ENCODE results near the gene IFNL1. TPM values are rescaled to one million over a fixed set of nuclear protein-coding genes. Genes with fewer than 3 reads are reported as not detected.
"Not testable (repeated sequence)": the region's sequence is repeated elsewhere in the genome, so short reads cannot be mapped to it uniquely, and the experiment has no call there.

Gene IFNL1
- total RNA-seq, 3 donors from 2014 or later: not detected

GRCh38 chr19:39265321-39265916, 30.8 kb upstream of the IFNL1 start:
- peaks cover 4 to 41% of the 10 kb centered on the region in 2 donors for H3K27me3 ChIP-seq
- TF ChIP-seq POLR2A (IDR thresholded peaks at IDR 0.05) (no peak), CTCF (IDR thresholded peaks at IDR 0.05) (no peak), POLR2AphosphoS5 (IDR thresholded peaks at IDR 0.05) (no peak)

GRCh38 chr19:39268085-39268484, 28.1 kb upstream of the IFNL1 start, which contains the start of gene IFNL2:
TSS of gene IFNL2 (plus strand) at chr19:39268396. CDS start at chr19:39268569, 173 bp downstream.
- DNase-seq (ENCODE audit: low spot score in 2 of 2); H3K36me3 ChIP-seq; H3K9me3 ChIP-seq; H3K4me1 ChIP-seq; H3K27ac ChIP-seq; H3K4me3 ChIP-seq; intact Hi-C loops (cut with DNase I; ENCODE audit: low total_unique reads): not testable (repeated sequence)
- H3K27me3 ChIP-seq: peaks cover 4 to 25% of the 10 kb centered on the region in 2 donors

More at GRCh38 chr19:39265321-39265916, 30.8 kb upstream of the IFNL1 start:
- Histone ChIP-seq H3K4me1 (no peaks in the 10 kb centered on the region), H3K27ac (no peak overlapping the region), H3K36me3 (no peaks in the 10 kb centered on the region), H3K9me3 (no peaks in the 10 kb centered on the region), H3K4me3 (no peak overlapping the region)
- intact Hi-C loops (cut with DNase I; ENCODE audit: low total_unique reads): no loop called here
- DNase-seq (ENCODE audit: low spot score in 2 of 2): no peak

GRCh38 chr19:39268531-39269223, 27.5 kb upstream of the IFNL1 start:
- H3K36me3 ChIP-seq; H3K27ac ChIP-seq; H3K9me3 ChIP-seq; H3K4me3 ChIP-seq; intact Hi-C loops (cut with DNase I; ENCODE audit: low total_unique reads); DNase-seq (ENCODE audit: low spot score in 2 of 2); H3K4me1 ChIP-seq: not testable (repeated sequence)
- H3K27me3 ChIP-seq: peaks cover 4 to 19% of the 10 kb centered on the region in 2 donors

GRCh38 chr19:39269369-39269768, 26.8 kb upstream of the IFNL1 start:
- H3K27ac ChIP-seq; intact Hi-C loops (cut with DNase I; ENCODE audit: low total_unique reads); DNase-seq (ENCODE audit: low spot score in 2 of 2); H3K36me3 ChIP-seq; H3K9me3 ChIP-seq; H3K4me1 ChIP-seq; H3K4me3 ChIP-seq: not testable (repeated sequence)
- peaks cover 0 to 12% of the 10 kb centered on the region in 2 donors for H3K27me3 ChIP-seq

- DNase-seq (ENCODE audit: low spot score in 2 of 2): no peak
- Histone ChIP-seq H3K27ac (no peak overlapping the region), H3K9me3 (no peaks in the 10 kb centered on the region), H3K4me3 (no peak overlapping the region), H3K27me3 (peaks cover 0 to 4% of the 10 kb centered on the region in 2 donors), H3K36me3 (no peaks in the 10 kb centered on the region), H3K4me1 (no peaks in the 10 kb centered on the region)
- intact Hi-C loops (cut with DNase I; ENCODE audit: low total_unique reads): no loop called here
- TF ChIP-seq POLR2AphosphoS5 (IDR thresholded peaks at IDR 0.05): no peak
- TF ChIP-seq POLR2A (IDR thresholded peaks at IDR 0.05): no peak
- no peak for TF ChIP-seq CTCF (IDR thresholded peaks at IDR 0.05)
Measured at GRCh38 chr19:39270036-39270871, 26.0 kb upstream of the IFNL1 start.

- intact Hi-C loops (cut with DNase I; ENCODE audit: low total_unique reads); H3K4me1 ChIP-seq; H3K4me3 ChIP-seq; H3K27ac ChIP-seq; H3K27me3 ChIP-seq; H3K9me3 ChIP-seq; DNase-seq (ENCODE audit: low spot score in 2 of 2); H3K36me3 ChIP-seq: not testable (repeated sequence)
Measured at GRCh38 chr19:39273859-39274258, 22.3 kb upstream of the IFNL1 start.

GRCh38 chr19:39275578-39275977, 20.6 kb upstream of the IFNL1 start:
- Histone ChIP-seq H3K4me1 (no peaks in the 10 kb centered on the region), H3K27me3 (no peaks in the 10 kb centered on the region), H3K36me3 (no peaks in the 10 kb centered on the region), H3K27ac (no peak overlapping the region), H3K4me3 (no peak overlapping the region), H3K9me3 (no peaks in the 10 kb centered on the region)
- DNase-seq (ENCODE audit: low spot score in 2 of 2): no peak
- TF ChIP-seq POLR2A (IDR thresholded peaks at IDR 0.05): no peak
- TF ChIP-seq CTCF (IDR thresholded peaks at IDR 0.05): no peak
- no peak for TF ChIP-seq POLR2AphosphoS5 (IDR thresholded peaks at IDR 0.05)
- intact Hi-C loops (cut with DNase I; ENCODE audit: low total_unique reads): no loop called here
